GM12801 (cell line): ENCODE data around the gene THRSP.

Experiments
- CTCF ChIP-seq: IDR thresholded peaks from one replicate; pipeline ENCODE4 v1.5.1; 2011; ENCODE audit warnings: control low read depth; ENCODE audit not compliant: insufficient read length; ENCODE audit errors: extremely low read depth

Gene THRSP

GRCh38 chr11:78041843-78042440 lies 21.7 kb upstream of the THRSP start:
- no peak for TF ChIP-seq CTCF

GRCh38 chr11:78044706-78045105 lies 19.0 kb upstream of the THRSP start:
- no peak for TF ChIP-seq CTCF

- no peak for TF ChIP-seq CTCF
These were observed 17.7 kb upstream of the THRSP start for GRCh38 chr11:78045851-78046485.

- TF ChIP-seq CTCF: no peak
These were observed 17.2 kb upstream of the THRSP start for GRCh38 chr11:78046486-78046854.

GRCh38 chr11:78048561-78048960 lies 15.1 kb upstream of the THRSP start:
- no peak for TF ChIP-seq CTCF

GRCh38 chr11:78049348-78049747 lies 14.3 kb upstream of the THRSP start:
- no peak for TF ChIP-seq CTCF

- no peak for TF ChIP-seq CTCF
These were observed 12.5 kb upstream of the THRSP start for GRCh38 chr11:78050964-78051831.
